ENCODE results near the gene UNC5CL.

DNA sequence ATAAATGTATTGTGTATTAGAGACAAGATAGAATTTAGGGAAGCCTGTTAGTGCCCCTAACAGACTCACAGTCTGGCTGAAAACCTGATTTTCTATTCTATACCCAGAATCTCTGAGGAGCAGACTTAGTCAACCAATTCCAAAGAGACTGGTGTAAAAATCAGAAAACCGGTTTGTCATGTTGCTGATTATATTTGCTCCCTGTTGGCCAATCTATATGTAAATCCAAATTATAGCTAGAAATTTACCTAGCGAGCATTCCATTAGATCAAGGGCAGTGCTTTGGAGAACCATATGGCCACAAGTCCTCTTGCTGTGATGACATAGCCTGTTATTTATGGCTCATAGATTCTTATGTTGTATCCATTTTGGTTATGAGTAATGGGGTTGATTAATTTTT is 38.5 kb upstream of the UNC5CL start:
- TF ChIP-seq EZH2 (IDR thresholded peaks at IDR 0.05) (no peak), ZNF274 (IDR thresholded peaks at IDR 0.05; ENCODE audit: low read depth, low read length) (no peak), POLR2A (IDR thresholded peaks at IDR 0.05; ENCODE audit: borderline replicate concordance, extremely low read depth, insufficient read depth, insufficient read length) (no peak), YY1 (IDR thresholded peaks at IDR 0.05; ENCODE audit: extremely low read depth, insufficient replicate concordance, low read depth, low read length) (no peak), POLR2AphosphoS5 (IDR thresholded peaks at IDR 0.05; ENCODE audit: low read depth, low read length) (no peak)
- TF ChIP-seq, protein P1, sequence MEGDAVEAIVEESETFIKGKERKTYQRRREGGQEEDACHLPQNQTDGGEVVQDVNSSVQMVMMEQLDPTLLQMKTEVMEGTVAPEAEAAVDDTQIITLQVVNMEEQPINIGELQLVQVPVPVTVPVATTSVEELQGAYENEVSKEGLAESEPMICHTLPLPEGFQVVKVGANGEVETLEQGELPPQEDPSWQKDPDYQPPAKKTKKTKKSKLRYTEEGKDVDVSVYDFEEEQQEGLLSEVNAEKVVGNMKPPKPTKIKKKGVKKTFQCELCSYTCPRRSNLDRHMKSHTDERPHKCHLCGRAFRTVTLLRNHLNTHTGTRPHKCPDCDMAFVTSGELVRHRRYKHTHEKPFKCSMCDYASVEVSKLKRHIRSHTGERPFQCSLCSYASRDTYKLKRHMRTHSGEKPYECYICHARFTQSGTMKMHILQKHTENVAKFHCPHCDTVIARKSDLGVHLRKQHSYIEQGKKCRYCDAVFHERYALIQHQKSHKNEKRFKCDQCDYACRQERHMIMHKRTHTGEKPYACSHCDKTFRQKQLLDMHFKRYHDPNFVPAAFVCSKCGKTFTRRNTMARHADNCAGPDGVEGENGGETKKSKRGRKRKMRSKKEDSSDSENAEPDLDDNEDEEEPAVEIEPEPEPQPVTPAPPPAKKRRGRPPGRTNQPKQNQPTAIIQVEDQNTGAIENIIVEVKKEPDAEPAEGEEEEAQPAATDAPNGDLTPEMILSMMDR (IDR thresholded peaks at IDR 0.05 in 2 of 3, conservative IDR thresholded peaks at IDR 0.05 in 1 of 3; ENCODE audit: borderline replicate concordance in 1 of 3, insufficient read depth in 1 of 3, low read depth in 2 of 3, low read length in 2 of 3): no peak
- TF ChIP-seq, protein P2, sequence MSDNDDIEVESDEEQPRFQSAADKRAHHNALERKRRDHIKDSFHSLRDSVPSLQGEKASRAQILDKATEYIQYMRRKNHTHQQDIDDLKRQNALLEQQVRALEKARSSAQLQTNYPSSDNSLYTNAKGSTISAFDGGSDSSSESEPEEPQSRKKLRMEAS (IDR thresholded peaks at IDR 0.05): no peak
